GM18867 (cell line): ENCODE data around the gene KCNC4.

ENCODE experiments used
- ATAC-seq: cut with Tn5 transposase; IDR thresholded peaks from one replicate; pipeline ENCODE4 v1.9.1; 2021; ENCODE audit warnings: mild to moderate bottlenecking, moderate library complexity; ENCODE audit not compliant: unreplicated experiment

KCNC4 gene

GRCh38 chr1:110211496-110212168 lies 1.5 kb downstream of the KCNC4 start:
- ATAC-seq: no peak

- ATAC-seq: no peak
These were observed 2.3 kb downstream of the KCNC4 start for GRCh38 chr1:110212169-110213142.

GRCh38 chr1:110213143-110213540 lies 3.0 kb downstream of the KCNC4 start:
- ATAC-seq: no peak

- no peak for ATAC-seq
These were observed 4.6 kb downstream of the KCNC4 start for GRCh38 chr1:110214454-110215404.

GRCh38 chr1:110215621-110216515 lies 5.8 kb downstream of the KCNC4 start:
- no peak for ATAC-seq

- peak; percentile 37 for ATAC-seq
These were observed 6.8 kb downstream of the KCNC4 start for GRCh38 chr1:110216844-110217444.

- no peak for ATAC-seq
These were observed 8.0 kb downstream of the KCNC4 start for GRCh38 chr1:110218137-110218536.

- no peak for ATAC-seq
These were observed 8.6 kb downstream of the KCNC4 start for GRCh38 chr1:110218739-110219138.

GRCh38 chr1:110220324-110220723 lies 10.2 kb downstream of the KCNC4 start:
- ATAC-seq: no peak

- no peak for ATAC-seq
These were observed 11.0 kb downstream of the KCNC4 start for GRCh38 chr1:110221119-110221518.

- no peak for ATAC-seq
These were observed 13.0 kb downstream of the KCNC4 start for GRCh38 chr1:110223127-110223526.

GRCh38 chr1:110223581-110223980 lies 13.5 kb downstream of the KCNC4 start:
- no peak for ATAC-seq

- ATAC-seq: no peak
These were observed 14.3 kb downstream of the KCNC4 start for GRCh38 chr1:110224240-110224995.

- no peak for ATAC-seq
These were observed 15.1 kb downstream of the KCNC4 start for GRCh38 chr1:110225212-110225611.

- no peak for ATAC-seq
These were observed 15.8 kb downstream of the KCNC4 start for GRCh38 chr1:110225756-110226404.

GRCh38 chr1:110227774-110228173 lies 17.7 kb downstream of the KCNC4 start:
- ATAC-seq: no peak

- ATAC-seq: no peak
These were observed 18.3 kb downstream of the KCNC4 start for GRCh38 chr1:110228381-110228780.

- no peak for ATAC-seq
These were observed 18.8 kb downstream of the KCNC4 start for GRCh38 chr1:110228869-110229268.
